Heart left ventricle (tissue), 13 donors: Measurements from ENCODE around the gene CCDC51.
A peak's percentile ranks its signal among the peaks of the same experiment; 100 is the strongest.

Experiments
- CTCF ChIP-seq, 12 donors: fragments of 200-600 bp; sonication (generic) in 4 of 12; IDR thresholded peaks; one replicate each; pipeline versions ENCODE4 v1.5.0 to v1.8.0; 2018 to 2022; ENCODE audit warnings: antibody characterized with exemption in 12 of 12, mild to moderate bottlenecking in 5 of 12
- POLR2A ChIP-seq, 2 donors: fragments of 450-650 bp; IDR thresholded peaks; one replicate each; pipeline ENCODE4 v1.6.1; 2017; ENCODE audit warnings: antibody characterized with exemption in 2 of 2, mild to moderate bottlenecking in 2 of 2, moderate library complexity in 2 of 2
- donor health status: ischemic (EF 13 %, LVEDD 7.1; RV severe dilation, severe dysfunction).
- donor health status: DM: no; HTN: yes; CAD: no.
- donor health status: DM: no; HTN: no; CAD: no.
- donor health status: ischemic (EF 25% LVEDD 6.9; RV normal size, moderate dysfunction).
- donor health status: ischemic (EF 25% LVEDD 5.7; RV mildly dilated, moderate dysfunction).
- donor health status: ischemic (EF 35%, LVEDD 5.7; RV mildly dilated, moderate dysfunction).
- donor health status: nonischemic (EF 11% LVEDD 7.7; RV severe dilation, severe dysfunction).
- donor health status: DM: yes; HTN: yes; CAD: no.
- donor health status: PGD.
- donor health status: ischemic (EF 29% LVEDD 5.4; RV normal size, mild dysfunction).
- donor health status: nonischemic (EF 23%, LVEDD 6.1; RV moderate dilation, normal function).

GRCh38 chr3:48426401-48426909 lies 13.5 kb downstream of the CCDC51 start:
- TF ChIP-seq POLR2A (IDR thresholded peaks at IDR 0.05) (peak in 1 of 2 donors; percentile 24), CTCF (IDR thresholded peaks at IDR 0.05) (no peak)
